Stimulated activated CD8-positive, alpha-beta memory T cell treated with anti-CD3 and anti-CD28 coated beads, Interleukin-2, amount 100 ng/mL, for 48 hours (primary cell): ENCODE measurements around the gene NELL1.
"Not testable (repeated sequence)": the region's sequence is repeated elsewhere in the genome, so short reads cannot be mapped to it uniquely, and the experiment has no call there.

ENCODE experiments used
- DNase-seq, 2 donors: peaks; one replicate each; pipeline ENCODE4 v3.0.0-alpha.2; 2020; ENCODE audit warnings: low read depth in 2 of 2

NELL1 gene

GRCh38 chr11:20762980-20763379, 93.6 kb downstream of the NELL1 start:
- DNase-seq: no peak

GRCh38 chr11:20770414-20770946, 101.1 kb downstream of the NELL1 start:
- no peak for DNase-seq

GRCh38 chr11:20771026-20771425, 101.6 kb downstream of the NELL1 start:
- DNase-seq: no peak

GRCh38 chr11:20771681-20772080, 102.3 kb downstream of the NELL1 start:
- no peak for DNase-seq

- no peak for DNase-seq
Measured at GRCh38 chr11:20775331-20775730, 105.9 kb downstream of the NELL1 start.

- DNase-seq: no peak
Measured at GRCh38 chr11:20782775-20783174, 113.4 kb downstream of the NELL1 start.

GRCh38 chr11:20783220-20783619, 113.8 kb downstream of the NELL1 start:
- no peak for DNase-seq

GRCh38 chr11:20790622-20791021, 121.2 kb downstream of the NELL1 start:
- DNase-seq: no peak

- DNase-seq: no peak
Measured at GRCh38 chr11:20795005-20795404, 125.6 kb downstream of the NELL1 start.

- no peak for DNase-seq
Measured at GRCh38 chr11:20808328-20808727, 138.9 kb downstream of the NELL1 start.

GRCh38 chr11:20821046-20821445, 151.7 kb downstream of the NELL1 start:
- no peak for DNase-seq

- DNase-seq: no peak
Measured at GRCh38 chr11:20821470-20821869, 152.1 kb downstream of the NELL1 start.

- no peak for DNase-seq
Measured at GRCh38 chr11:20824773-20825172, 155.4 kb downstream of the NELL1 start.

- no peak for DNase-seq
Measured at GRCh38 chr11:20835561-20835960, 166.2 kb downstream of the NELL1 start.

GRCh38 chr11:20839231-20839630, 169.8 kb downstream of the NELL1 start:
- no peak for DNase-seq

GRCh38 chr11:20840341-20840740, 171.0 kb downstream of the NELL1 start:
- no peak for DNase-seq

GRCh38 chr11:20844216-20844615, 174.8 kb downstream of the NELL1 start:
- DNase-seq: no peak

- no peak for DNase-seq
Measured at GRCh38 chr11:20844630-20845029, 175.2 kb downstream of the NELL1 start.

- DNase-seq: no peak
Measured at GRCh38 chr11:20854215-20854955, 185.0 kb downstream of the NELL1 start.

- DNase-seq: no peak
Measured at GRCh38 chr11:20861322-20861721, 191.9 kb downstream of the NELL1 start.

GRCh38 chr11:20862263-20862662, 192.9 kb downstream of the NELL1 start:
- DNase-seq: not testable (repeated sequence)

GRCh38 chr11:20864628-20865027, 195.2 kb downstream of the NELL1 start:
- no peak for DNase-seq

- no peak for DNase-seq
Measured at GRCh38 chr11:20865161-20865560, 195.8 kb downstream of the NELL1 start.

GRCh38 chr11:20869123-20869522, 199.7 kb downstream of the NELL1 start:
- DNase-seq: no peak
